Forelimb muscle (tissue), 1 donor: Measurements from ENCODE around the gene SPAG16. TPM values are rescaled to one million over a fixed set of nuclear protein-coding genes. Genes with fewer than 3 reads are reported as not detected.
"Not testable (repeated sequence)": the region's sequence is repeated elsewhere in the genome, so short reads cannot be mapped to it uniquely, and the experiment has no call there.

Experiments used
- DNase-seq: peaks from one replicate; pipeline ENCODE4 v3.0.0-alpha.2; 2013; ENCODE audit warnings: low read depth
- polyA plus RNA-seq: library from polyadenylated mRNA; unstranded; fragments of 120-200 nt; gene quantifications from one replicate; pipeline ENCODE4 v1.2.1, GENCODE V29; 2013; ENCODE audit not compliant: insufficient read length

The SPAG16 gene
- polyA plus RNA-seq, 1 donor = 15.8 TPM

GRCh38 chr2:213545481-213545880, 261.2 kb downstream of the SPAG16 start:
- no peak for DNase-seq

- no peak for DNase-seq
Observed at GRCh38 chr2:213545964-213546475, 261.8 kb downstream of the SPAG16 start.

- DNase-seq = no peak
Observed at GRCh38 chr2:213551526-213551925, 267.3 kb downstream of the SPAG16 start.

- no peak for DNase-seq
Observed at GRCh38 chr2:213559053-213559452, 274.8 kb downstream of the SPAG16 start.

GRCh38 chr2:213561759-213562158, 277.5 kb downstream of the SPAG16 start:
- DNase-seq = no peak

- DNase-seq = no peak
Observed at GRCh38 chr2:213562539-213563180, 278.4 kb downstream of the SPAG16 start.

- DNase-seq = no peak
Observed at GRCh38 chr2:213566846-213567245, 282.6 kb downstream of the SPAG16 start.

GRCh38 chr2:213609570-213610170, 325.4 kb downstream of the SPAG16 start:
- no peak for DNase-seq

GRCh38 chr2:213627054-213627710, 342.9 kb downstream of the SPAG16 start:
- no peak for DNase-seq

- DNase-seq = no peak
Observed at GRCh38 chr2:213627835-213628460, 343.7 kb downstream of the SPAG16 start.

GRCh38 chr2:213640738-213641425, 356.6 kb downstream of the SPAG16 start:
- no peak for DNase-seq

GRCh38 chr2:213644926-213645325, 360.7 kb downstream of the SPAG16 start:
- no peak for DNase-seq

GRCh38 chr2:213649176-213649575, 364.9 kb downstream of the SPAG16 start:
- DNase-seq = no peak

GRCh38 chr2:213664817-213665216, 380.6 kb downstream of the SPAG16 start:
- no peak for DNase-seq

GRCh38 chr2:213669657-213670056, 385.4 kb downstream of the SPAG16 start:
- no peak for DNase-seq

- no peak for DNase-seq
Observed at GRCh38 chr2:213678437-213679218, 394.4 kb downstream of the SPAG16 start.

- no peak for DNase-seq
Observed at GRCh38 chr2:213679894-213680293, 395.6 kb downstream of the SPAG16 start.

- no peak for DNase-seq
Observed at GRCh38 chr2:213682276-213682675, 398.0 kb downstream of the SPAG16 start.

- DNase-seq = no peak
Observed at GRCh38 chr2:213688133-213688532, 403.9 kb downstream of the SPAG16 start.

GRCh38 chr2:213688825-213689224, 404.6 kb downstream of the SPAG16 start:
- not testable (repeated sequence) for DNase-seq

GRCh38 chr2:213689585-213689984, 405.3 kb downstream of the SPAG16 start:
- no peak for DNase-seq
